HCT116 (cell line): ENCODE data around the gene LRRK2. TPM values are rescaled to one million over a fixed set of nuclear protein-coding genes. Genes with fewer than 3 reads are reported as not detected.

ENCODE experiments used
- ATAC-seq: fragments of 200-7000 bp; cut with Tn5 transposase; 2 replicates; pipeline ENCODE4 v1.9.1; 2020; ENCODE audit warnings: mild to moderate bottlenecking, moderate library complexity
- BruUV-seq: library from RNA; stranded (reverse); fragments of 400-500 nt; replicated peaks from 2 replicates; lab custom pipeline; 2021; lab: Mats Ljungman, UMichigan
- CTCF ChIA-PET: fragments of 300-600 bp; sonication (Branson Sonifier 250); formaldehyde crosslinking; loops from one replicate; lab custom pipeline; 2021; ENCODE audit warnings: antibody characterized with exemption; lab: Charles Lee
- POLR2A ChIA-PET: fragments of 300-600, 350-600 bp; sonication (Branson Sonifier 250); formaldehyde crosslinking; loops from one replicate; lab custom pipeline; 2021; ENCODE audit warnings: antibody characterized with exemption; lab: Charles Lee
- RAD21 ChIA-PET, 2 experiments: fragments of 300-600 bp; sonication (Branson Sonifier 250); formaldehyde crosslinking; loops; one replicate each; lab custom pipeline; 2023; ENCODE audit warnings: low total read pairs in 2 of 2; ENCODE audit not compliant: uncharacterized antibody in 2 of 2, unreplicated experiment in 2 of 2, low non-redundant PET in 1 of 2; lab: Charles Lee
- DNase-seq: peaks from one replicate; pipeline ENCODE4 v3.0.0-alpha.2; 2010; ENCODE audit warnings: low read depth, low spot score
- H2AFZ ChIP-seq: fragments of 200-600 bp; shearing (Covaris generic), sonication (generic); 2 replicates; pipeline ENCODE4 v1.6.1; 2017; ENCODE audit warnings: low read depth, mixed run types, mixed read lengths, antibody characterized with exemption, low read length; ENCODE audit not compliant: poor library complexity, severe bottlenecking
- H3K27ac ChIP-seq: 2 replicates; pipeline ENCODE4 v1.5.1; 2012; ENCODE audit warnings: low read depth, low read length
- H3K27me3 ChIP-seq: fragments of 200-600 bp; sonication (generic); 2 replicates; pipeline ENCODE4 v1.6.1; 2016; ENCODE audit warnings: mixed run types, low read length, mixed read lengths; ENCODE audit not compliant: insufficient read depth
- H3K36me3 ChIP-seq, 2 experiments: fragments of 200-500 bp in 1 of 2; fragments of 200-600 bp in 1 of 2; sonication (Bioruptor generic) in 1 of 2; sonication (generic) in 1 of 2; 2 replicates each; pipeline versions ENCODE4 v1.5.1 to v1.6.1; 2014 to 2016; ENCODE audit warnings: low read length in 2 of 2, inconsistent platforms in 1 of 2, mixed read lengths in 1 of 2, mixed run types in 1 of 2; ENCODE audit not compliant: insufficient read depth in 2 of 2, control insufficient read depth in 1 of 2
- H3K4me1 ChIP-seq, 2 experiments: fragments of 200-600 bp in 1 of 2; sonication (generic) in 1 of 2; 2 replicates each; pipeline versions ENCODE4 v1.5.1 to v1.6.1; 2012 to 2017; ENCODE audit warnings: low read length in 2 of 2, inconsistent platforms in 1 of 2, mild to moderate bottlenecking in 1 of 2, mixed read lengths in 1 of 2, mixed run types in 1 of 2, moderate library complexity in 1 of 2; ENCODE audit not compliant: insufficient read depth in 2 of 2, control insufficient read depth in 1 of 2
- H3K4me2 ChIP-seq: fragments of 200-600 bp; sonication (generic); 2 replicates; pipeline ENCODE4 v1.6.1; 2017; ENCODE audit warnings: mixed run types, low read length, mixed read lengths
- H3K4me3 ChIP-seq, 2 experiments: fragments of 200-600 bp in 1 of 2; sonication (generic) in 1 of 2; replicated peaks in 1 of 2; 2 replicates each; pipeline ENCODE4 v1.5.1; 2011 to 2016; ENCODE audit warnings: low read length in 2 of 2, control low read depth in 1 of 2, low read depth in 1 of 2, mild to moderate bottlenecking in 1 of 2, mixed read lengths in 1 of 2, mixed run types in 1 of 2
- H3K79me2 ChIP-seq: fragments of 200-600 bp; sonication (generic); 2 replicates; pipeline ENCODE4 v1.6.1; 2017; ENCODE audit warnings: mild to moderate bottlenecking, mixed run types, low read length, moderate library complexity, mixed read lengths; ENCODE audit not compliant: insufficient read depth
- H3K9ac ChIP-seq: fragments of 200-600 bp; sonication (generic); 2 replicates; pipeline ENCODE4 v1.6.1; 2016; ENCODE audit warnings: low read length, mixed read lengths
- H3K9me2 ChIP-seq: fragments of 200-600 bp; sonication (generic), shearing (Covaris generic); 2 replicates; pipeline ENCODE4 v1.6.1; 2017; ENCODE audit warnings: mixed run types, mild to moderate bottlenecking, moderate library complexity; ENCODE audit not compliant: insufficient read depth
- H3K9me3 ChIP-seq, 2 experiments: fragments of 200-500 bp in 1 of 2; fragments of 200-600 bp in 1 of 2; sonication (Bioruptor generic) in 1 of 2; sonication (generic) in 1 of 2; 2 replicates each; pipeline ENCODE4 v1.6.1; 2014 to 2017; ENCODE audit warnings: low read length in 2 of 2, mixed read lengths in 2 of 2, inconsistent platforms in 1 of 2, low read depth in 1 of 2, mild to moderate bottlenecking in 1 of 2, mixed run types in 1 of 2, moderate library complexity in 1 of 2; ENCODE audit not compliant: control insufficient read depth in 1 of 2, insufficient read depth in 1 of 2
- H4K20me1 ChIP-seq: fragments of 200-600 bp; sonication (generic), shearing (Covaris generic); 2 replicates; pipeline ENCODE4 v1.6.1; 2017; ENCODE audit warnings: mixed run types, mild to moderate bottlenecking, moderate library complexity; ENCODE audit not compliant: insufficient read depth
- ATF3 ChIP-seq: IDR thresholded peaks from 2 replicates; pipeline ENCODE4 v1.6.1; 2012
- CBX3 ChIP-seq: IDR thresholded peaks from 2 replicates; pipeline ENCODE4 v1.6.1; 2012; ENCODE audit warnings: low read depth
- CEBPB ChIP-seq: IDR thresholded peaks from 2 replicates; pipeline ENCODE4 v1.6.1; 2012; ENCODE audit warnings: low read depth
- CTCF ChIP-seq, 3 experiments: fragments of 200-600 bp in 1 of 3; sonication (generic) in 1 of 3; IDR thresholded peaks in 2 of 3; conservative IDR thresholded peaks in 1 of 3; 2 replicates each; pipeline ENCODE4 v1.5.1; 2012 to 2017; ENCODE audit warnings: low read depth in 2 of 3, low read length in 2 of 3, antibody characterized with exemption in 1 of 3, borderline replicate concordance in 1 of 3, control low read depth in 1 of 3, mild to moderate bottlenecking in 1 of 3, mixed read lengths in 1 of 3, mixed run types in 1 of 3, moderate library complexity in 1 of 3; ENCODE audit not compliant: insufficient read depth in 1 of 3
- EZH2 ChIP-seq: fragments of 200-600 bp; sonication (generic); IDR thresholded peaks from 2 replicates; pipeline ENCODE4 v1.6.1; 2017; ENCODE audit warnings: antibody characterized with exemption, mixed run types
- EZH2phosphoT487 ChIP-seq: fragments of 200-600 bp; IDR thresholded peaks from 2 replicates; pipeline ENCODE4 v1.6.1; 2018; ENCODE audit warnings: antibody characterized with exemption, borderline replicate concordance
- FOSL1 ChIP-seq: IDR thresholded peaks from 2 replicates; pipeline ENCODE4 v1.6.1; 2012; ENCODE audit warnings: low read depth
- JUND ChIP-seq: IDR thresholded peaks from 2 replicates; pipeline ENCODE4 v1.6.1; 2012
- RAD21 ChIP-seq: IDR thresholded peaks from 2 replicates; pipeline ENCODE4 v1.6.1; 2012; ENCODE audit warnings: low read depth, mild to moderate bottlenecking
- REST ChIP-seq: IDR thresholded peaks from 2 replicates; pipeline ENCODE4 v1.6.1; 2012; ENCODE audit warnings: low read depth
- SIN3A ChIP-seq: IDR thresholded peaks from 2 replicates; pipeline ENCODE4 v1.6.1; 2012; ENCODE audit warnings: low read depth
- SP1 ChIP-seq: IDR thresholded peaks from 2 replicates; pipeline ENCODE4 v1.6.1; 2012; ENCODE audit warnings: low read depth
- TCF7L2 ChIP-seq: IDR thresholded peaks from 2 replicates; pipeline ENCODE4 v1.7.0; 2011; ENCODE audit warnings: borderline replicate concordance, inconsistent platforms; ENCODE audit not compliant: insufficient read depth, insufficient read length; ENCODE audit errors: extremely low read depth
- YY1 ChIP-seq: IDR thresholded peaks from 2 replicates; pipeline ENCODE4 v1.6.1; 2011; ENCODE audit warnings: low read length, low read depth, moderate library complexity, mild to moderate bottlenecking; ENCODE audit not compliant: insufficient replicate concordance; ENCODE audit errors: extremely low read depth
- ZNF274 ChIP-seq: fragments of 200-500 bp; sonication (Bioruptor generic); IDR thresholded peaks from 2 replicates; pipeline ENCODE4 v1.6.1; 2014; ENCODE audit warnings: mild to moderate bottlenecking, low read depth, low read length, inconsistent platforms
- intact Hi-C: fragments of 100-400 bp; cut with micrococcal nuclease; formaldehyde crosslinking; loops from 2 replicates; pipeline ENCODE4 v1.10.0; 2022
- total RNA-seq: library from RNA; stranded (reverse); gene quantifications from one replicate; pipeline ENCODE4 v1.2.1, GENCODE V29; 2021; ENCODE audit not compliant: unreplicated experiment

Gene LRRK2
- total RNA-seq, 1 experiment from 2014 or later = 0.20 TPM

- TF ChIP-seq SIN3A (no peak), JUND (no peak), ZNF274 (no peak), EZH2phosphoT487 (no peak), RAD21 (no peak), SP1 (no peak), EZH2 (no peak), ATF3 (no peak), REST (no peak)
Measured at GRCh38 chr12:40327535-40327934, 102.7 kb downstream of the LRRK2 start (continued).

- Histone ChIP-seq H3K79me2 (no peaks in the 10 kb centered on the region), H3K9me2 (no peaks in the 10 kb centered on the region), H4K20me1 (no peaks in the 10 kb centered on the region), H3K27ac (no peak overlapping the region), H3K4me2 (no peak overlapping the region), H3K27me3 (no peaks in the 10 kb centered on the region), H3K36me3 (no peaks in the 10 kb centered on the region), H3K4me1 (peaks cover 2 to 7% of the 10 kb centered on the region in 2 experiments; a peak in 3 of 4 replicates), H3K9ac (no peak overlapping the region), H2AFZ (no peak overlapping the region), H3K9me3 (peaks cover 0 to 9% of the 10 kb centered on the region in 2 experiments; a peak in 2 of 4 replicates), H3K4me3 (no peak overlapping the region)
- TF ChIP-seq SIN3A = no peak
- no peak for TF ChIP-seq FOSL1
- no peak for TF ChIP-seq YY1
- TF ChIP-seq CEBPB = no peak
- TF ChIP-seq CBX3 = no peak
- TF ChIP-seq REST = no peak
- TF ChIP-seq ATF3 = no peak
- no peak for TF ChIP-seq TCF7L2
- TF ChIP-seq EZH2phosphoT487 = no peak
- TF ChIP-seq RAD21 = no peak
- TF ChIP-seq EZH2 = no peak
- TF ChIP-seq CTCF (IDR thresholded peaks at IDR 0.05 in 2 of 3, conservative IDR thresholded peaks at IDR 0.05 in 1 of 3; ENCODE audit: borderline replicate concordance in 1 of 3, insufficient read depth in 1 of 3, low read depth in 2 of 3, low read length in 2 of 3) = no peak
- TF ChIP-seq SP1 = no peak
- intact Hi-C loops = no loop called here
- ATAC-seq = no peak
- CTCF ChIA-PET = no interaction called here
- BruUV-seq = no TSS peak
- POLR2A ChIA-PET = no interaction called here
- RAD21 ChIA-PET = no interaction called here
- no peak for DNase-seq
Measured at GRCh38 chr12:40330180-40330579, 105.4 kb downstream of the LRRK2 start.
